Panc1 (cell line): ENCODE data around the gene KCNG2. TPM values are rescaled to one million over a fixed set of nuclear protein-coding genes. Genes with fewer than 3 reads are reported as not detected.

ENCODE experiments used
- ATAC-seq: fragments of 200-7000 bp; cut with Tn5 transposase; 2 replicates; pipeline ENCODE4 v1.9.1; 2020; ENCODE audit warnings: mild to moderate bottlenecking, moderate library complexity
- BruUV-seq: library from RNA; stranded (reverse); fragments of 400-500 nt; replicated peaks from 2 replicates; lab custom pipeline; 2021; lab: Mats Ljungman, UMichigan
- CTCF ChIA-PET: fragments of 300-600 bp; sonication (Branson Sonifier 250); formaldehyde crosslinking; loops from one replicate; lab custom pipeline; 2022; ENCODE audit warnings: antibody characterized with exemption; lab: Charles Lee
- POLR2A ChIA-PET: fragments of 300-600 bp; sonication (Branson Sonifier 250); formaldehyde crosslinking; loops from one replicate; lab custom pipeline; 2022; ENCODE audit warnings: antibody characterized with exemption; lab: Charles Lee
- DNase-seq: peaks from one replicate; pipeline ENCODE4 v3.0.0-alpha.2; 2010; ENCODE audit warnings: low read depth, low spot score
- H3K27ac ChIP-seq: 2 replicates; pipeline ENCODE4 v1.5.1; 2011; ENCODE audit warnings: mild to moderate bottlenecking, low read length, inconsistent platforms
- H3K27me3 ChIP-seq: fragments of 200-500 bp; sonication (Bioruptor generic); 2 replicates; pipeline ENCODE4 v1.6.0; 2014; ENCODE audit warnings: low read length, inconsistent platforms; ENCODE audit not compliant: control insufficient read depth, insufficient read depth
- H3K36me3 ChIP-seq: fragments of 200-500 bp; sonication (Bioruptor generic); 2 replicates; pipeline ENCODE4 v1.5.1; 2014; ENCODE audit warnings: inconsistent platforms, mild to moderate bottlenecking, low read length, moderate library complexity; ENCODE audit not compliant: control insufficient read depth, insufficient read depth
- H3K4me1 ChIP-seq: 2 replicates; pipeline ENCODE4 v1.5.1; 2011; ENCODE audit warnings: inconsistent platforms, mild to moderate bottlenecking, low read length, moderate library complexity; ENCODE audit not compliant: control insufficient read depth, insufficient read depth
- H3K4me3 ChIP-seq, 2 experiments: 2 replicates each; pipeline ENCODE4 v1.5.1; 2011 to 2012; ENCODE audit warnings: low read depth in 2 of 2, low read length in 2 of 2, mild to moderate bottlenecking in 2 of 2, inconsistent platforms in 1 of 2, moderate library complexity in 1 of 2
- H3K9me3 ChIP-seq: fragments of 200-500 bp; sonication (Bioruptor generic); 2 replicates; pipeline ENCODE4 v1.5.1; 2014; ENCODE audit warnings: low read depth, mild to moderate bottlenecking, inconsistent platforms, low read length, moderate library complexity; ENCODE audit not compliant: control insufficient read depth, insufficient read depth
- POLR2AphosphoS5 ChIP-seq: IDR thresholded peaks from 2 replicates; pipeline ENCODE4 v1.6.1; 2012; ENCODE audit warnings: mild to moderate bottlenecking, low read depth, low read length, moderate library complexity
- SIN3A ChIP-seq: IDR thresholded peaks from 2 replicates; pipeline ENCODE4 v1.6.1; 2012; ENCODE audit warnings: low read depth, mild to moderate bottlenecking, low read length, moderate library complexity, borderline replicate concordance; ENCODE audit not compliant: insufficient read depth
- TCF7L2 ChIP-seq: IDR thresholded peaks from 2 replicates; pipeline ENCODE4 v1.6.1; 2011; ENCODE audit warnings: mild to moderate bottlenecking, low read depth, low read length, inconsistent platforms
- in situ Hi-C: cut with HindIII; loops from 2 replicates; pipeline ENCODE4 v1.10.0; 2016; ENCODE audit warnings: low sequenced_read_pairs, low pct_unique_long_range_greater_than_20kb
- intact Hi-C: fragments of 100-400 bp; cut with micrococcal nuclease; formaldehyde crosslinking; loops from one replicate; pipeline ENCODE4 v1.10.0; 2022; ENCODE audit not compliant: unreplicated experiment
- total RNA-seq: library from RNA; stranded (reverse); gene quantifications from one replicate; pipeline ENCODE4 v1.2.1, GENCODE V29; 2021; ENCODE audit not compliant: unreplicated experiment
- TF ChIP-seq, protein P1 (sequence below), 2 experiments: IDR thresholded peaks; 2 replicates each; pipeline ENCODE4 v1.6.1; 2011 to 2012; ENCODE audit warnings: low read depth in 2 of 2, control low read depth in 1 of 2, low read length in 1 of 2, mild to moderate bottlenecking in 1 of 2, moderate library complexity in 1 of 2; ENCODE audit not compliant: insufficient read depth in 1 of 2
- TF ChIP-seq, protein P2 (sequence below): fragments of 450-650 bp; IDR thresholded peaks from 2 replicates; pipeline ENCODE4 v1.5.1; 2017; ENCODE audit warnings: mild to moderate bottlenecking

Gene KCNG2
- total RNA-seq, 1 experiment from 2014 or later = not detected

DNA sequence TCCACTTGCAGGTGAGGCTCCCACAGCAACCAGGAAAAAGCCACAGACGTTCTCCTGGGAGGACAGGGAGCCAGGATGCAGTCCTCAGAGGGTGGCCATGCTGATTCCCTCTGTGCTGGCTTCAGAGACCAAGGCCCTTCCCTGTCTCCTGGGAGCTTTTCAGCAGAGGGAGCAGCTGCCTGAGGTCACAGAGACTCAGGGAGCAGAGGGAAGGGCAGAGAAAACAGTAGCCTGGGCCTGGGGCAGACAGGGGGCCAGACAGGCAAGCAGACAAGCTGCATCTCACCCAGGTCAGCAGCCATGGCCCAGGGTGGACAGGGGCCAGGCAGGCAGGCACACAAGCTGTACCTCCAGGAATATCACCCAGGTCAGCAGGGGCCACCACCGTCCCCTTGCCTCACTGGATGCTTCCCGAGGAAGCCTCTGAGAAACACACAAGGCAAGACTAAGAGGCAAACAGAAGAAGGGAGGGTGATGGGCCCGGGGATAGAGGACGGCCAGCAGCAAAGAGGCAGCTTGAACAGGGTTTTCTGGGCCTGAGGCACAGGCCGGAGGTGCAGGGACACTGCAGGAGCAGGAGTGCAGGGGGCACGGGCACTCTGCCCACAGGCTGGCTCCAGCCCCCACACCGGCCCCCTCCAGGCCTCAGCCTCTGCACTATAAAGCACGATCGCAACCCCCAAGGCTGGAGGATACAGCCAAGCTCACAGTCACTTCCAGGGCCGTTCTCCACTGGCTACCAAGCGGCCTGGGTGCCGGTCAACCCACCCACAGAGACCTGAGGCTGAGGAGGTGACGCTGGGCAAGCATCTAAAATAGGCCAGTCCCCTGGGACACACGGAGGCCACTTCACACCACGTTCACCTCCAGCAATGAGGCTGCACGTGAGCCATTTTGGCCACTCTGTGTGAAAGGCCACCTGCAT, 147.6 kb downstream of the KCNG2 start:
- TF ChIP-seq POLR2AphosphoS5 (no peak), TCF7L2 (no peak), SIN3A (no peak)
- TF ChIP-seq, protein P1, sequence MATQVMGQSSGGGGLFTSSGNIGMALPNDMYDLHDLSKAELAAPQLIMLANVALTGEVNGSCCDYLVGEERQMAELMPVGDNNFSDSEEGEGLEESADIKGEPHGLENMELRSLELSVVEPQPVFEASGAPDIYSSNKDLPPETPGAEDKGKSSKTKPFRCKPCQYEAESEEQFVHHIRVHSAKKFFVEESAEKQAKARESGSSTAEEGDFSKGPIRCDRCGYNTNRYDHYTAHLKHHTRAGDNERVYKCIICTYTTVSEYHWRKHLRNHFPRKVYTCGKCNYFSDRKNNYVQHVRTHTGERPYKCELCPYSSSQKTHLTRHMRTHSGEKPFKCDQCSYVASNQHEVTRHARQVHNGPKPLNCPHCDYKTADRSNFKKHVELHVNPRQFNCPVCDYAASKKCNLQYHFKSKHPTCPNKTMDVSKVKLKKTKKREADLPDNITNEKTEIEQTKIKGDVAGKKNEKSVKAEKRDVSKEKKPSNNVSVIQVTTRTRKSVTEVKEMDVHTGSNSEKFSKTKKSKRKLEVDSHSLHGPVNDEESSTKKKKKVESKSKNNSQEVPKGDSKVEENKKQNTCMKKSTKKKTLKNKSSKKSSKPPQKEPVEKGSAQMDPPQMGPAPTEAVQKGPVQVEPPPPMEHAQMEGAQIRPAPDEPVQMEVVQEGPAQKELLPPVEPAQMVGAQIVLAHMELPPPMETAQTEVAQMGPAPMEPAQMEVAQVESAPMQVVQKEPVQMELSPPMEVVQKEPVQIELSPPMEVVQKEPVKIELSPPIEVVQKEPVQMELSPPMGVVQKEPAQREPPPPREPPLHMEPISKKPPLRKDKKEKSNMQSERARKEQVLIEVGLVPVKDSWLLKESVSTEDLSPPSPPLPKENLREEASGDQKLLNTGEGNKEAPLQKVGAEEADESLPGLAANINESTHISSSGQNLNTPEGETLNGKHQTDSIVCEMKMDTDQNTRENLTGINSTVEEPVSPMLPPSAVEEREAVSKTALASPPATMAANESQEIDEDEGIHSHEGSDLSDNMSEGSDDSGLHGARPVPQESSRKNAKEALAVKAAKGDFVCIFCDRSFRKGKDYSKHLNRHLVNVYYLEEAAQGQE (IDR thresholded peaks at IDR 0.05; ENCODE audit: insufficient read depth in 1 of 2, low read depth in 2 of 2, low read length in 1 of 2) = no peak
- TF ChIP-seq, protein P2, sequence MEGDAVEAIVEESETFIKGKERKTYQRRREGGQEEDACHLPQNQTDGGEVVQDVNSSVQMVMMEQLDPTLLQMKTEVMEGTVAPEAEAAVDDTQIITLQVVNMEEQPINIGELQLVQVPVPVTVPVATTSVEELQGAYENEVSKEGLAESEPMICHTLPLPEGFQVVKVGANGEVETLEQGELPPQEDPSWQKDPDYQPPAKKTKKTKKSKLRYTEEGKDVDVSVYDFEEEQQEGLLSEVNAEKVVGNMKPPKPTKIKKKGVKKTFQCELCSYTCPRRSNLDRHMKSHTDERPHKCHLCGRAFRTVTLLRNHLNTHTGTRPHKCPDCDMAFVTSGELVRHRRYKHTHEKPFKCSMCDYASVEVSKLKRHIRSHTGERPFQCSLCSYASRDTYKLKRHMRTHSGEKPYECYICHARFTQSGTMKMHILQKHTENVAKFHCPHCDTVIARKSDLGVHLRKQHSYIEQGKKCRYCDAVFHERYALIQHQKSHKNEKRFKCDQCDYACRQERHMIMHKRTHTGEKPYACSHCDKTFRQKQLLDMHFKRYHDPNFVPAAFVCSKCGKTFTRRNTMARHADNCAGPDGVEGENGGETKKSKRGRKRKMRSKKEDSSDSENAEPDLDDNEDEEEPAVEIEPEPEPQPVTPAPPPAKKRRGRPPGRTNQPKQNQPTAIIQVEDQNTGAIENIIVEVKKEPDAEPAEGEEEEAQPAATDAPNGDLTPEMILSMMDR = no peak
- ChIA-PET CTCF (no interaction called here), POLR2A (interaction anchor here (0.6 kb wide), 1 partner anchor 175 kb away, joined by 4 read pairs; no protein-coding TSS in a partner anchor)
- intact Hi-C loops (no loop called here), in situ Hi-C loops (no loop called here)
- no peaks in the 10 kb centered on the region for H3K9me3 ChIP-seq
- no peaks in the 10 kb centered on the region for H3K27me3 ChIP-seq
- H3K4me1 ChIP-seq = peaks cover 28% of the 10 kb centered on the region
- BruUV-seq = no TSS peak
- peak overlapping the region; percentile 10; the same call in 1 of the 2 replicates for H3K27ac ChIP-seq
- no peaks in the 10 kb centered on the region; the same call in 1 of the 2 replicates for H3K36me3 ChIP-seq
- H3K4me3 ChIP-seq = no peak overlapping the region
- ATAC-seq (peak; percentile 50), DNase-seq (no peak)

DNA sequence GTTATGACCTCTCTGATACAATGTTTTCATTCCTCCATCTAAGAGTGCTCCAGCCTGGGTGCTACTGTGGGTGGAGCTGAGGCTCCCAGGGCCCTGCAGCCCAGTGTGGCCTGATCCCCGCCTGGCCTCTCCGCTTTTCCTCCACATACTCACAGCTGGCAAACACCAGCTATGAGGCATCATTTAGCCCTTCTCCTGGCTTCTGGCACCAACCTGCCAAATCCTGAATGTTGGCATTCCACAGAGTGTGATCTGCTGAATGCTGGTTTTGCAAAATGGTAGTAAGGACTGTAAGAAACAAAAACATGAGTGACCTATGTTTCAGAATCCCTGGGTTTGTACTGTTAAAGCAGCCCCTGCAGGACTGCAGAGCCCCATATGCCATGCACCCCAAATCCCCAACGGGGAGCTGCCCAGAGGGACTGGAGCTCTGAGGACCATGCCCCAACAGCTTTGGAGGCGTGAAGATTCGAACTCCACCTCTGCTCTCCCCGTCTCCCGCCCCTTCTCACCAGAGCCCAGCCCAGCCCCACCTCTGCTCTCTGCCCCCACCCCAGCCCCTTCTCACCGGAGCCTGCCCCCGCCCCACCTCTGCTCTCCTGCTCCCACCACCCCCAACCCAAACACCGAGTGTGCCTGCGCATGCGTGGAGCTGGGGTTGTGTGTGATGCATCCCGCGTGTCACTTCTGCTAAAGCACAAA, 149.5 kb downstream of the KCNG2 start:
- Histone ChIP-seq H3K27me3 (no peaks in the 10 kb centered on the region), H3K4me3 (no peak overlapping the region), H3K27ac (no peak overlapping the region), H3K36me3 (no peaks in the 10 kb centered on the region; the same call in 1 of the 2 replicates), H3K9me3 (no peaks in the 10 kb centered on the region), H3K4me1 (peaks cover 30% of the 10 kb centered on the region)
- DNase-seq (no peak), ATAC-seq (no peak)
- POLR2A ChIA-PET = no interaction called here
- TF ChIP-seq TCF7L2 = no peak
- TF ChIP-seq, protein P2 = no peak
- TF ChIP-seq, protein P1 (IDR thresholded peaks at IDR 0.05; ENCODE audit: insufficient read depth in 1 of 2, low read depth in 2 of 2, low read length in 1 of 2) = no peak
- TF ChIP-seq POLR2AphosphoS5 = no peak
- TF ChIP-seq SIN3A = no peak
- CTCF ChIA-PET = no interaction called here
- intact Hi-C loops = no loop called here
- BruUV-seq = no TSS peak
- in situ Hi-C loops = no loop called here
